ENCODE results near the gene NUP58.
A peak's percentile ranks its signal among the peaks of the same experiment; 100 is the strongest.
"Not testable (repeated sequence)": the region's sequence is repeated elsewhere in the genome, so short reads cannot be mapped to it uniquely, and the experiment has no call there.

Gene NUP58

GRCh38 chr13:25306671-25307464, 5.4 kb downstream of the NUP58 start:
- DNase-seq = no peak

DNA sequence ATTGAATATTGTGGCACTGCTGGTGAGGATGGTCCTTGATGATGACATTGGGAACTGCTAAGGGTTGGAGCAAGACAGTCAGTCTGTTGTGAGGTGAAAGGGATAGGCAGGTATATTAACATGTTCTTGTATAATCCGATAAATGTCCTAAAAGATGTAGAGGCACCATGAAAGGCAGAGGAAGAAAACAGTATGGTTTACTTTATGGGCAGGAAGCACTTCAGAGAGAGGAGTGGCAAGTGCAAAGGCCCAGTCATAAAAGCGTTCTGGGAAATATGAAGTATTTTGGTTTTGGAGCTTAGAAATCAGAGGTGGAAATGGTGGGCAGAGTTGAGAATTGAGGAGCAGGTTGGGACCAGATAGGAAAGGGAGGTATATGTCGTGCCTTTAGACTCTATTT, 9.5 kb downstream of the NUP58 start:
- DNase-seq = no peak

DNA sequence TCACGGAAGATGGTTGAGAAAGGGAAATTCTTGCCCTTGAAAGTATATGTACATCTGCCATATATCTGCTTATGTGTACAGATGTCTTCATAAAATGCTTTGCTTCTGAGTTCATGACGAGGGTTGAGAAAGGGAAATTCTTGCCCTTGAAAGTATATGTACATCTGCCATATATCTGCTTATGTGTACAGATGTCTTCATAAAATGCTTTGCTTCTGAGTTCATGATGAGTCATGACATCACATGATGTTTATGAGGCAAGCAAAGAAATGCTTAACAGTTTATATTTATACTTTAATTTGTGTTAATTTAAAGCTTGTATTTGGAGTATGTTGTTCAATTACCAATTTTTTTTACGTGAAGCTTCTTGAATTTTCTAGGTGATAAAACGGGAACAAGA, 17.5 kb downstream of the NUP58 start:
- DNase-seq = not testable (repeated sequence)

- no peak for DNase-seq
Observed at GRCh38 chr13:25319771-25320170, 18.3 kb downstream of the NUP58 start.

DNA sequence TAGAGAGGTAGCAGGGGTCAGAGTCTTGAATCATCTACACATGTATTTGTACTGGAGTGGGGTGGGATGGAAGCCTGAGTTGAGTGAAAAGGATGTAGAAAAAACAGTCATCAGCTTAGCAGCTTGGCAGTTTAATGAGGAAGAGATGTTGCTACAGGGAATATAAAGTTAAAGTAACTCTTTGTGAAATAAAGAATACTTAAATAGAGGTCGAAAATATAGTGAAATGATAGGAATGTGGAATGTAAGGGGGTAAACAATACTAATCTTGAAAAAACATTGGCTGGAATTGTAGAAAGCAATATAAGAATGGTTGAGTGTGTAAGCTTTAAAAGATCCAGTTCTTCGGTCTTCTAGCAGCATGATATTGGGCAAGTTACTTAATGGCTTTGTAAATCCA, 22.7 kb downstream of the NUP58 start:
- no peak for DNase-seq

DNA sequence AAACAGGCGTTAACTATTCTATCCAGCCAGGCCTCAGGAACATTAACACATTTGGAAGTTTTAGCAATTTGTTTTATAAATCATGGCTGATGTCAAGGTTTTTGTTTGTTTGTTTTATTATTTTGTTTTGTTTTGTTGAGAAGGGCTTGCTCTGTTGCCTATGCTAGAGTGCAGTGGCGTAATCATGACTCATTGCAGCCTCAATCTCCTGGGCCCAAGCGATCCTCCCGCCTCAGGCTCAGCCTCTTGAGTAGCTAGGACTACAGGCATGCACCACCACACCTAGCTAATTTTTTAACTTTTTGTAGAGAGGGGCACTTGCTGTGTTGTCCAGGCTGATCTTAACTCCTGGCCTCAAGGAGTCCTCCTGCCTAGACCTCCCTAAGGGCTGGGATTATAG, 28.3 kb downstream of the NUP58 start:
- no peak for DNase-seq

- no peak for DNase-seq
Observed at GRCh38 chr13:25330541-25330940, 29.1 kb downstream of the NUP58 start.

- DNase-seq = no peak
Observed at GRCh38 chr13:25335856-25336255, 34.4 kb downstream of the NUP58 start.

- no peak for DNase-seq
Observed at GRCh38 chr13:25345576-25345975, 44.2 kb downstream of the NUP58 start.

DNA sequence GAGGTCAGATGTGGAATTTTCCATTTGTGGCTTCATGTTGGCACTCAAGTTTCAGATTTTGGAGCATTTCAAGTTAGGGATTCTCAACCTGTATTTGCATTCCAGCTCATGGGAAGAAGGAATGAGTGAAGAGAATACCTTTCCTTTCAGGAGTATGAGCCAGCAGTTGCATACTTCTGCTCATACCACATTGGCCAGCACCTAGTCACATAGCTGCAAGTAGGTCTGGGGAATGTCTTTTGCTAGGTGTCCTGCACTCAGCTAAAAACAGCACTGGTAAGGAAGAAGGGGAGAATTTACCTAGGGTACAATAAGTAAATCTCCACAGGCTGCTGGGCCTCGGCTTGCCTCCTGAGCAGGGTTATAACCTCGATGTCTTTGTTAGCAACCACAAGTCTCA, 45.7 kb downstream of the NUP58 start:
- no peak for DNase-seq

GRCh38 chr13:25351404-25351803, 50.0 kb downstream of the NUP58 start:
- no peak for DNase-seq

- DNase-seq = no peak
Observed at GRCh38 chr13:25352230-25352629, 50.8 kb downstream of the NUP58 start.

- DNase-seq = no peak
Observed at GRCh38 chr13:25352806-25353205, 51.4 kb downstream of the NUP58 start.

GRCh38 chr13:25353344-25353743, 51.9 kb downstream of the NUP58 start:
- DNase-seq = no peak

- DNase-seq = no peak
Observed at GRCh38 chr13:25354377-25354776, 53.0 kb downstream of the NUP58 start.

- DNase-seq = not testable (repeated sequence)
Observed at GRCh38 chr13:25360443-25360842, 59.0 kb downstream of the NUP58 start.

GRCh38 chr13:25365720-25366235, 64.4 kb downstream of the NUP58 start:
- DNase-seq = no peak

DNA sequence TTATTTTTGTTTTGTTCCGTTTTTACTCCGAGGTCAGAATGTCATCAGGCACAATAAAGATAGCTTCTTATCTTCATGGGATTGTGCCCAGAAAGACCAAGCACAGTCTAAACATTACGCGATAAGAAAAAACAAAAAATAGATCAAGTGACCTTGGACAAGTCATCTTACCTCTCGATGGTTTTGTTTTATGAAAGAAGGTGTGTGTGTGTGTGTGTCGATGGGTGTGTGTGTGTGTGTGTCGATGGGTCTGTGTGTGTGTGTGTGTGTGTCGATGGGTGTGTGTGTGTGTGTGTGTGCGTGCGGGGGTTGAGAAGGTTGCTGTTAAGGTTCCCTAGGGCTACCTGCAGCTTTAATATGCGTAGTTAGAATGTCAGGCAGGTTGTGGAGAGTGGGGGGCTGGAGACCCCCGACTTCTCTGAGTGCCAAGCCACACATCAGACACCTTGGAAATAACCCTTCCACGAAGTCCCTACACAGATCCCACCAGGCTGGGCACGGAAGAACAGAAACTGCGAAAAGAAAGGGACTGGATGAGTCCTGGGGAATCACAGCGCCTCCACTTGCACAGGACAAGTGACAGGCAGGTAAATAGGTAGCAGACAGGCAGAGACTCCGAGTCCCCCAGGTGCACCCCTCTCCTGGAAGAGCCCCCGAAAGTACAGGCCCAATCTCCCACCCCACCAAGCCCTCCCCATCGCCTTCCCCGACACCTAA, 69.9 kb downstream of the NUP58 start:
- DNase-seq = peak; percentile 50

GRCh38 chr13:25371875-25372283, 70.5 kb downstream of the NUP58 start, which contains the start of gene ATP8A2:
TSS of gene ATP8A2 (plus strand) at chr13:25371974. CDS start at chr13:25372213, 239 bp downstream.
- DNase-seq = peak; percentile 50

DNA sequence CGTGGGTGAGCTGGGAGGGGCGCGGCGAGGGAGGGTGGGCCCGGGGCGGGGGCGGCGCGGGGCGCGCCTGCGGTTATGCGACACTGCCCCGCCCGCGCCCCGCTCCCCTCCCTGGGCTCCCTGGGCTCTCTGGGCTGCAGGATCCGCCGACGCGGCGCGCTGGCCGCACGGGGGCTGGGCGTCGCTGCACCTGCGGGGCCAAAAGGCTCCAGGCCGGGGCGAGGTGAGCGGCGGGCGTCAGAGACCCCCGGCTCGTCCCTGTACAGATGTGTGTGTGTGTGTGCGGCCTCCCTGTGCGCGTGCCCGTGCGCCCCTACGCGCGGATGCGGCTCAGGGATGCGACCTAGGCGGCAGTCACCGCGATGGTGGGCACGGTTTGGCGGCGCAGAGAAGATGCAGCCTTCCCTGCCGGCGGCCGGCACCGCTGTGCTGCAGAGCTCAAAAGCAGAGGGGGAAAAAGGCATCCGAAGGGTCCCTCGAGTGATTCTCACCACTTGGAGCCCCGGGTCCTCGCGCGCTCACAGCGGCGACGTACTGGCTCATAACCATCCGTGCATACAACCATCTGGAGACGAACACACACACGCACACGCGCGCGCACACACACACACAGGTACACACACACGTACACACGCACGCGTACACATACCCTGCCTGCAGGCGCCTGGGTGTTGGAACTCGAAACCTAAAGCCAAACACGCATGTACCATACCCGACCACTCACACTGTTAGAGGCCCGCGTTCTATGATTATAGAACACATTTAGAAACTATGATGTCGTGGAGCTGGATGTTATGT, 71.1 kb downstream of the NUP58 start:
- peak; percentile 70 for DNase-seq

- DNase-seq = peak; percentile 86
Observed at GRCh38 chr13:25375727-25376358, 74.4 kb downstream of the NUP58 start.

- no peak for DNase-seq
Observed at GRCh38 chr13:25377244-25377962, 76.0 kb downstream of the NUP58 start.
